ENCODE measurements around the gene GPC6.
"Not testable (repeated sequence)": the region's sequence is repeated elsewhere in the genome, so short reads cannot be mapped to it uniquely, and the experiment has no call there.

Gene GPC6

GRCh38 chr13:94343243-94343585 lies 1116.6 kb downstream of the GPC6 start:
- no peak for DNase-seq

- DNase-seq: not testable (repeated sequence)
Measured at GRCh38 chr13:94343687-94344086, 1117.1 kb downstream of the GPC6 start.

- no peak for DNase-seq
Measured at GRCh38 chr13:94344126-94344818, 1117.7 kb downstream of the GPC6 start.

- DNase-seq: peak; percentile 87
Measured at GRCh38 chr13:94345374-94346195, 1119.0 kb downstream of the GPC6 start.

- no peak for DNase-seq
Measured at GRCh38 chr13:94346261-94347019, 1119.8 kb downstream of the GPC6 start.

GRCh38 chr13:94351292-94351990 lies 1124.8 kb downstream of the GPC6 start:
- DNase-seq: no peak

- no peak for DNase-seq
Measured at GRCh38 chr13:94352057-94352456, 1125.5 kb downstream of the GPC6 start.

- no peak for DNase-seq
Measured at GRCh38 chr13:94353167-94353710, 1126.6 kb downstream of the GPC6 start.

GRCh38 chr13:94359875-94360274 lies 1133.3 kb downstream of the GPC6 start:
- DNase-seq: no peak

GRCh38 chr13:94362411-94362909 lies 1135.9 kb downstream of the GPC6 start:
- DNase-seq: peak; percentile 96

- no peak for DNase-seq
Measured at GRCh38 chr13:94366677-94367076, 1140.1 kb downstream of the GPC6 start.

GRCh38 chr13:94369972-94370436 lies 1143.4 kb downstream of the GPC6 start:
- peak; percentile 55 for DNase-seq

GRCh38 chr13:94371855-94372254 lies 1145.2 kb downstream of the GPC6 start:
- no peak for DNase-seq

- DNase-seq: peak; percentile 81
Measured at GRCh38 chr13:94382517-94382916, 1155.9 kb downstream of the GPC6 start.

GRCh38 chr13:94382960-94383359 lies 1156.4 kb downstream of the GPC6 start:
- DNase-seq: peak; percentile 65

GRCh38 chr13:94384231-94384905 lies 1157.8 kb downstream of the GPC6 start:
- DNase-seq: peak; percentile 92

GRCh38 chr13:94387047-94387446 lies 1160.4 kb downstream of the GPC6 start:
- no peak for DNase-seq

- DNase-seq: peak; percentile 74
Measured at GRCh38 chr13:94389604-94390351, 1163.2 kb downstream of the GPC6 start.

GRCh38 chr13:94390881-94391280 lies 1164.3 kb downstream of the GPC6 start:
- no peak for DNase-seq

GRCh38 chr13:94394723-94395122 lies 1168.1 kb downstream of the GPC6 start:
- peak; percentile 96 for DNase-seq

GRCh38 chr13:94395860-94396259 lies 1169.3 kb downstream of the GPC6 start:
- DNase-seq: no peak

All from NCI-H69 (cell line).